IMR-90 (cell line): ENCODE measurements around the gene HMG20A.

Experiments
- BHLHE40 ChIP-seq: fragments of 150-350 bp; IDR thresholded peaks from 2 replicates; pipeline ENCODE4 v1.6.1; 2016; ENCODE audit warnings: mild to moderate bottlenecking, low read depth, low read length
- CEBPB ChIP-seq: IDR thresholded peaks from 2 replicates; pipeline ENCODE4 v1.6.1; 2012; ENCODE audit warnings: low read depth, low read length, improper control_type of control experiment
- CTCF ChIP-seq: conservative IDR thresholded peaks from 2 replicates; pipeline ENCODE4 v1.5.1; 2012; ENCODE audit warnings: mild to moderate bottlenecking, low read depth, low read length, improper control_type of control experiment
- MAFK ChIP-seq: IDR thresholded peaks from 2 replicates; pipeline ENCODE4 v1.6.1; 2012; ENCODE audit warnings: low read depth, low read length, improper control_type of control experiment
- MXI1 ChIP-seq: IDR thresholded peaks from 2 replicates; pipeline ENCODE4 v1.6.1; 2012; ENCODE audit warnings: low read depth, mild to moderate bottlenecking, low read length, moderate library complexity, borderline replicate concordance
- POLR2A ChIP-seq: IDR thresholded peaks from 2 replicates; pipeline ENCODE4 v1.6.1; 2012; ENCODE audit warnings: mild to moderate bottlenecking, low read depth, low read length
- RAD21 ChIP-seq: IDR thresholded peaks from 2 replicates; pipeline ENCODE4 v1.6.1; 2012; ENCODE audit warnings: low read length, improper control_type of control experiment
- RFX5 ChIP-seq: IDR thresholded peaks from 2 replicates; pipeline ENCODE4 v1.8.0; 2012; ENCODE audit warnings: low read depth, mild to moderate bottlenecking, low read length, moderate library complexity

- no peak for TF ChIP-seq CTCF
- no peak for TF ChIP-seq CEBPB
- TF ChIP-seq MXI1 = no peak
- TF ChIP-seq POLR2A = no peak
- TF ChIP-seq RAD21 = no peak
- TF ChIP-seq RFX5 = no peak
- no peak for TF ChIP-seq BHLHE40
- no peak for TF ChIP-seq MAFK
Measured at GRCh38 chr15:77414789-77415442, 5.8 kb upstream of the HMG20A start.
